ENCODE measurements around the gene RNF114. TPM values are rescaled to one million over a fixed set of nuclear protein-coding genes. Genes with fewer than 3 reads are reported as not detected.

The RNF114 gene
- total RNA-seq, 4 donors from 2014 or later, result 73.2 to 102 (median 79.7) TPM

Small RNA genes lying within 50 kb of the gene (small RNA-seq; reads per million reads assigned to genes)
- 0 reads per million in 4 donors for gene RF00017
- gene RF00019, result 0 reads per million in 4 donors
- gene RNU6-147P, result 0 reads per million in 4 donors

Other genes with a start within 250 kb of the RNF114 start
- 10 to 100 TPM; 24.1 to 34.2 (median 25.7) TPM for gene B4GALT5, start 222.5 kb upstream of the RNF114 start, total RNA-seq
- 10 to 100 TPM; 11.5 to 14.1 (median 11.9) TPM for gene SLC9A8, start 123.6 kb upstream of the RNF114 start, total RNA-seq
- 1 to 10 TPM; 3.3 to 5.6 (median 4.0) TPM for gene SPATA2, start 20.9 kb upstream of the RNF114 start, total RNA-seq
- gene SNAI1, start 46.6 kb downstream of the RNF114 start, total RNA-seq, result 1 to 10 TPM in 1 of 4 donors, under 1 TPM in 2, not detected in 1; 0.44 to 1.3 (median 0.75) TPM
- gene UBE2V1, start 176.8 kb downstream of the RNF114 start, total RNA-seq, result 10 to 100 TPM; 44.4 to 80.7 (median 63.4) TPM
- gene PEDS1, start 217.3 kb downstream of the RNF114 start, total RNA-seq, result 10 to 100 TPM; 32.8 to 54.0 (median 46.7) TPM

All from esophagus squamous epithelium (tissue), 4 donors.